Measurements from ENCODE around the gene BPIFB6.

Gene BPIFB6

GRCh38 chr20:33053291-33054106, 22.1 kb downstream of the BPIFB6 start, which contains the start of gene BPIFB3:
BPIFB3 (plus strand) TSS chr20:33053903; CDS start chr20:33055436, 1,533 bp downstream.
- no peak for TF ChIP-seq ZBTB7A (IDR thresholded peaks at IDR 0.05; ENCODE audit: low read depth)
- TF ChIP-seq REST (IDR thresholded peaks at IDR 0.05; ENCODE audit: low read depth), result no peak
- TF ChIP-seq CREB1 (IDR thresholded peaks at IDR 0.05; ENCODE audit: low read depth), result no peak
- no peak for TF ChIP-seq NFIC (IDR thresholded peaks at IDR 0.05)
- no peak for TF ChIP-seq TAF1 (IDR thresholded peaks at IDR 0.05; ENCODE audit: low read depth)
- TF ChIP-seq YY1 (IDR thresholded peaks at IDR 0.05; ENCODE audit: low read depth), result no peak
- TF ChIP-seq EGR1 (IDR thresholded peaks at IDR 0.05), result no peak
- TF ChIP-seq TCF12 (IDR thresholded peaks at IDR 0.05; ENCODE audit: low read depth), result no peak
- no peak for TF ChIP-seq RAD21 (IDR thresholded peaks at IDR 0.05; ENCODE audit: low read depth)
- no peak for TF ChIP-seq USF1 (IDR thresholded peaks at IDR 0.05)
- TF ChIP-seq TEAD4 (IDR thresholded peaks at IDR 0.05), result no peak
- no peak for TF ChIP-seq FOXM1 (IDR thresholded peaks at IDR 0.05; ENCODE audit: borderline replicate concordance, low read depth)
- TF ChIP-seq CEBPB (IDR thresholded peaks at IDR 0.05), result no peak

GRCh38 chr20:33054381-33054780, 22.9 kb downstream of the BPIFB6 start:
- TF ChIP-seq MAX (IDR thresholded peaks at IDR 0.05), result no peak

- TF ChIP-seq NFIC (IDR thresholded peaks at IDR 0.05) (no peak), EGR1 (IDR thresholded peaks at IDR 0.05) (no peak), RAD21 (IDR thresholded peaks at IDR 0.05; ENCODE audit: low read depth) (no peak), TEAD4 (IDR thresholded peaks at IDR 0.05) (no peak), TCF12 (IDR thresholded peaks at IDR 0.05; ENCODE audit: low read depth) (no peak), FOXM1 (IDR thresholded peaks at IDR 0.05; ENCODE audit: borderline replicate concordance, low read depth) (no peak), EP300 (IDR thresholded peaks at IDR 0.05; ENCODE audit: borderline replicate concordance) (no peak), USF1 (IDR thresholded peaks at IDR 0.05) (no peak), MAX (IDR thresholded peaks at IDR 0.05) (no peak)
These were observed 23.3 kb downstream of the BPIFB6 start for GRCh38 chr20:33054791-33055190.

- no peak for TF ChIP-seq TAF1 (IDR thresholded peaks at IDR 0.05; ENCODE audit: low read depth)
- no peak for TF ChIP-seq CEBPB (IDR thresholded peaks at IDR 0.05)
- TF ChIP-seq REST (IDR thresholded peaks at IDR 0.05; ENCODE audit: low read depth), result no peak
- no peak for TF ChIP-seq TCF12 (IDR thresholded peaks at IDR 0.05; ENCODE audit: low read depth)
- no peak for TF ChIP-seq USF1 (IDR thresholded peaks at IDR 0.05)
- TF ChIP-seq TEAD4 (IDR thresholded peaks at IDR 0.05), result no peak
These were observed 27.7 kb downstream of the BPIFB6 start for GRCh38 chr20:33059136-33059535.

GRCh38 chr20:33059741-33060390, 28.4 kb downstream of the BPIFB6 start:
- TF ChIP-seq USF1 (IDR thresholded peaks at IDR 0.05), result no peak
- TF ChIP-seq RAD21 (IDR thresholded peaks at IDR 0.05; ENCODE audit: low read depth), result no peak
- TF ChIP-seq FOXM1 (IDR thresholded peaks at IDR 0.05; ENCODE audit: borderline replicate concordance, low read depth), result no peak
- no peak for TF ChIP-seq TAF1 (IDR thresholded peaks at IDR 0.05; ENCODE audit: low read depth)
- no peak for TF ChIP-seq ZBTB7A (IDR thresholded peaks at IDR 0.05; ENCODE audit: low read depth)
- TF ChIP-seq EP300 (IDR thresholded peaks at IDR 0.05; ENCODE audit: borderline replicate concordance), result no peak
- TF ChIP-seq CEBPB (IDR thresholded peaks at IDR 0.05), result no peak
- TF ChIP-seq TEAD4 (IDR thresholded peaks at IDR 0.05), result no peak
- TF ChIP-seq YY1 (IDR thresholded peaks at IDR 0.05; ENCODE audit: low read depth), result no peak
- TF ChIP-seq EGR1 (IDR thresholded peaks at IDR 0.05), result no peak
- TF ChIP-seq NFIC (IDR thresholded peaks at IDR 0.05), result no peak
- TF ChIP-seq MAX (IDR thresholded peaks at IDR 0.05), result no peak
- no peak for TF ChIP-seq CREB1 (IDR thresholded peaks at IDR 0.05; ENCODE audit: low read depth)
- no peak for TF ChIP-seq TCF12 (IDR thresholded peaks at IDR 0.05; ENCODE audit: low read depth)
- TF ChIP-seq REST (IDR thresholded peaks at IDR 0.05; ENCODE audit: low read depth), result no peak
